GM10847 (cell line): ENCODE results near the gene SSTR5.

Source experiments
- POLR2A ChIP-seq: IDR thresholded peaks from 2 replicates; pipeline ENCODE4 v1.6.1; 2011; ENCODE audit not compliant: insufficient read length; ENCODE audit errors: extremely low read depth

SSTR5 gene

GRCh38 chr16:1089822-1090619 lies 17.5 kb downstream of the SSTR5 start:
- no peak for TF ChIP-seq POLR2A

- no peak for TF ChIP-seq POLR2A
Observed at GRCh38 chr16:1090620-1091587, 18.4 kb downstream of the SSTR5 start.

GRCh38 chr16:1091992-1092552 lies 19.5 kb downstream of the SSTR5 start:
- no peak for TF ChIP-seq POLR2A

GRCh38 chr16:1093284-1094123 lies 21.0 kb downstream of the SSTR5 start:
- no peak for TF ChIP-seq POLR2A

GRCh38 chr16:1094124-1094479 lies 21.6 kb downstream of the SSTR5 start:
- TF ChIP-seq POLR2A = no peak

GRCh38 chr16:1094601-1095449 lies 22.3 kb downstream of the SSTR5 start:
- TF ChIP-seq POLR2A = no peak

- no peak for TF ChIP-seq POLR2A
Observed at GRCh38 chr16:1095450-1096168, 23.1 kb downstream of the SSTR5 start.

GRCh38 chr16:1096169-1097082 lies 23.9 kb downstream of the SSTR5 start, which contains the start of gene C1QTNF8:
TSS of gene C1QTNF8 (minus strand) at chr16:1096244. CDS start at chr16:1094922, 1,322 bp downstream.
- no peak for TF ChIP-seq POLR2A

- no peak for TF ChIP-seq POLR2A
Observed at GRCh38 chr16:1097156-1097555, 24.6 kb downstream of the SSTR5 start.

- no peak for TF ChIP-seq POLR2A
Observed at GRCh38 chr16:1097800-1098199, 25.3 kb downstream of the SSTR5 start.

- TF ChIP-seq POLR2A = no peak
Observed at GRCh38 chr16:1098266-1098991, 25.9 kb downstream of the SSTR5 start.
